GM18861 (cell line): ENCODE results near the gene C4orf17.

Experiments used
- ATAC-seq: cut with Tn5 transposase; IDR thresholded peaks from one replicate; pipeline ENCODE4 v1.9.1; 2021; ENCODE audit not compliant: unreplicated experiment

C4orf17 gene

GRCh38 chr4:99536848-99537247 lies 26.0 kb downstream of the C4orf17 start:
- no peak for ATAC-seq

- ATAC-seq = no peak
Measured at GRCh38 chr4:99537674-99538073, 26.9 kb downstream of the C4orf17 start.

DNA sequence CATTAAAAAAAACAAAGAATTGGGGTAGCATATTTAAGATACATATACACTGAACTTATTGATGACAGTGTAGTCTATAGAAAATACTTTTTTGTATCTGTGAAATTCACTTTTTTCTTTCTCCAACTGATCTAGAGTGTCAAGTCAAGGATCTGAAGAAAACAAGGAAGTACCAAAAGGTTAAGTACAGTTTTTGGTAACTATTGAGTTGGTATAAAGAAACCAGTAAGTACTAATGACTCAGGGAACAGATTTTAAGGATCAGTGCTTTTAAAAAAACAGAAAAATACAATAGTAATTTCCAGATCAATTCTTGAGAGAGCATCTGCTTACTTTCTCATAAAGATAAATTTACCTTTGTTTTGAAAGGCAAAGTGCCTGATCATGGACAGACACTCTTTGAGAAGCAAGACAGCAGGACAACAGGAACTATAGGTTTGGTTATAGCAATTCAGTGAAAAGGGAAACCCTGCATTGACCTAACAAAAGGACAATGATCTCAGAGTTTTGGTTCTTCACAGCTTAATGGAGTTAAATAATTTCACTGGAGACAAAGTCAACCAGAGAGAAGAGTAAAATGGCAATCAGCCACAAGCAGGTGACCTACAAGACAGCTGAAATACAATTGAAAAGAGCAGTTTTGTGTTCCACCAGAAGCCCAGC lies 29.6 kb downstream of the C4orf17 start:
- no peak for ATAC-seq

DNA sequence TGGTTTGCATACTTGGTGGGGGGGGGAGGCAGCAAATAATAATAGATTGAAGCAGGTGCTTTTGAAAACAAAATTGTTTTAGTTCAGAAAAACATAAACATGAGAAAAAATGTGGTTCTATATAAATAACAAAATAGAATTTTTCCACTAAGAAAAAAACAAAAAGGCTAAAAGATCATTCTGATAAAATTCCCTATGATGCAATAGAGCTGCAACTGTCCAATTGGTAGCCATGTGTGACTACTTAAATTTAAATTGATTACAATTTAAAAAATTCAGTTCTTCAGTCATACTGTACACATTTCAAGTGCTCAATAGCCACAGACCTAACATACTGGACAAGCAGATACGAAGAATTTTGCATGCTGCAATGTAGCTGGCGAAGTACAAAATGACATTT lies 42.1 kb downstream of the C4orf17 start:
- ATAC-seq = no peak

DNA sequence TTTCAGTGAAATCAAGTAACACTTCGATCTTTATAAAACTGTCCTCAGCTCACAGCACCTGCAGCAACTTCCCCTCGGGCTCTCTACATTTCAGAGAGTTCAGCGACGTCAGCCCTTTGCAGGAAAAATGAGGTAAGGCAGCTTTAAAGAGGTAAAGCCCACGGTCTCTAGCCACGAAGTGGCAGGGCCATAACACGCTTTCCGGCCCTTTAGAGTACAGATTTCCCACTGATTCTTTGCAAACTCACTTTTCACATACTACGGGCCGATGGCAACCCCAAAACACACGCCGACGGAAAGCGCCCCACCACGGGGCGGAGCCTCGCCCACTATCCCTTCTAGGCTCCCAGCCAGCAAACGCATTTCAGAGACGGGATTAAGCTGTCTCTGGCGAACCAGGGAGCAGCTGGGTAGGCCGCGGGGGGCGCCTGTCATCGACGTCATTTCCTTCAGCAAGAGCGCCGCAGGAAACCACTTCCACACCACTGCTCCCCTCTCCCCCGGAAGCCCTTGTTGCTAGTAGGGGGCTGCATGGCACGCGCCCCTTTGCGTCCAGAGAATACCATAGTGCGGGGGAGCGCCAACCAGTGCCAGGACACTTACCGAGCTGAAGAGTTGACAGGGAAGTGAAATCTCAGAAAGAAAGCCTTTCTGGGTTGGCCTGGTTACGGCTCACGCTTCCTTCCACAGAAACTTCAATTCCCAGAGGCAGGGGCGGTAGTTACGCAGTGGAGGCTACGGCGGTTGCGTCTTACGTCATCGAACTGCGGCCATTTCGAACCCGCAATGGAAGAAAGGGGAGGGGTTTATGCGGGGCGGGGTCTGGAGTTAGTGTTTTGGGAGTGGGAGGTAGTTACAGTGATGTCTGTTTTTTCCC lies 52.7 kb downstream of the C4orf17 start, which contains the start of gene TRMT10A:
TRMT10A (minus strand) TSS at position 730 of the 877 bp plus-strand sequence. CDS start 4,701 bp downstream, outside the sequence.
- peak; percentile 91 for ATAC-seq

- no peak for ATAC-seq
Measured at GRCh38 chr4:99564921-99565320, 54.1 kb downstream of the C4orf17 start.

GRCh38 chr4:99571883-99572282 lies 61.1 kb downstream of the C4orf17 start:
- no peak for ATAC-seq

DNA sequence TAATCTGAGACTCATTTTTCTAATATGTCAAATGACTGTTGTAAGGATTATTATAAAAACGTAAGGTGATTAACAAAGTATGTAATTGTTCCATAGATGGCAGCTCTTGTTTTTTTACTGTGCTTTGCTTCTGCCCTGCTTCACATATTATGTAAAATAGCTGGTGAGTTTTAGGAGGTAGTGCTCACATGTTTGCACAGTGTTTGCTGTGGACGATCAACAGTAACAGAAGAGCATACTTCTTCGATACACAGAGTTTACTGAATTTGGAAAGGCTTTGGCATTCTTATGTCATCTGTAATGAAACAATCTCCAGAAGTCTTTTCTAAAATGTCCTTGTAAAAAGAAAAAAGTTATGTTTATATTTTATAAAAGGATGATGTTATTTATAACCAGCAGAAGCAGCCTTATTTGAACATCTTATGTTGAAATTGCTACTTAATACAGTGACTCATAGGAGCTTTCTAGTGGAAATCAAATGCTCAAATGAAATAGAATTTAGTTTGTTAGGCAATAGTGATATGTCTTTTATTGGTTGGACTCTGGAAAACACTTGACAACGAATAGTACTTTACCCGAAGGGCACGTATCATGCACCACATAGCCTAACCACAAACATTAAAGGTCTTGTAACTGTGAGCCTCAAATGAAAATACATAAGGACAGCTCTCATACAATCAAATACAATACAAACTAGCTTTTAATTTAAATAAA lies 61.9 kb downstream of the C4orf17 start:
- ATAC-seq = no peak

GRCh38 chr4:99573735-99574368 lies 63.0 kb downstream of the C4orf17 start:
- no peak for ATAC-seq

DNA sequence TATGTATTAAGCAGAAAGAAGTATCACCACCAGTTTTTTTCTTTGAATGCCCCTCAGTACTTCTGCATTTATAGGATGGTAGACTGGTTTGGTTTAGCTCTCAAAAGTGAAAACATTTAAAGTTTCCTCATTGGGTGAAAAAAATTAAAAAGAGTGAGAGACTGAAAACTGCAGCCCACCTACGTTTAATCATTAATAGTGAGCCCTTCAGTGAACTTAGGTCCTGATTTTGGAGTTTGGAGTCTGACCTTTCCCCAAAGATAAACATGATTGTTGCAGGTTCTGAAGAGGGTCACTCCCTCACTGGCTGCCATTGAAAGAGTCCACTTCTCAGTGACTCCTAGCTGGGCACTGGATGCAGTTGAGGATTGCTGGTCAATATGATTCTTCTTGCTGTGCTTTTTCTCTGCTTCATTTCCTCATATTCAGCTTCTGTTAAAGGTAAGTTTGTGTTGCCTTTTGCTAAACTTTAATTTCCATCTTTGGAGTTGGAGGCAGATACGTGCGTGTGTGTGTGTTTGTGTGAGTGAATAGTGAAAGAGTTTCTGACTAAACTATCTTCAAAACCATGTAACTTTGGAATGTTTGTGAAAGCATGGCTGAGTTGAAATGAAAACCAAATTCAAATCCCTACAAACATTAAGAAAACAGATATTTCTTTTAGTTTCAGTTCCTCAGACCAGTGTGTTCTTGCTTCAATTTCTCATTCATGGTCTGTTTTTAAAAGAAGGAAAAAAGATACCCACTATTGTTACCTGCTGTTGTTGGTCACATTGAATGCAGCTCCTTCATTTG lies 63.9 kb downstream of the C4orf17 start, which contains the start of gene MTTP:
MTTP (plus strand) TSS at position 295 of the 795 bp plus-strand sequence; CDS start at position 381, 86 bp downstream.
- peak; percentile 84 for ATAC-seq

DNA sequence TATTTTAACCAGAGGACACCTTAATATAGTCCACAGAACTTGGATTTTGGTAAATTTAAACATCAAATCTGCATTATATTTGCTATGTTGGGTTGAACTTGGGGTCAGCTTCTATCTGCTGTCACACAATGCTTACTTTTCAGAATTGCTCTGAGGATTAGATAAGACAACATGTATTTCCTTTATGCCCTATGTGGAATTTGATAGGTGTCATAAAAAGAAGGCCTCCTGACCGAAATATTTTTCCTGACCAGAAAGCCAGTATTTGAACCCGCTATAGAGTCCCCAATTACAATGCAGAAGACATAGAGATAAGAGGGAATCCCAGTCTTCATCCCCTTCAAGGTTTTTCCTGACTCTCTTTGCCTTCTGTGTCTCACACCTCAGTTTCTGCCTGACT lies 67.9 kb downstream of the C4orf17 start:
- no peak for ATAC-seq

DNA sequence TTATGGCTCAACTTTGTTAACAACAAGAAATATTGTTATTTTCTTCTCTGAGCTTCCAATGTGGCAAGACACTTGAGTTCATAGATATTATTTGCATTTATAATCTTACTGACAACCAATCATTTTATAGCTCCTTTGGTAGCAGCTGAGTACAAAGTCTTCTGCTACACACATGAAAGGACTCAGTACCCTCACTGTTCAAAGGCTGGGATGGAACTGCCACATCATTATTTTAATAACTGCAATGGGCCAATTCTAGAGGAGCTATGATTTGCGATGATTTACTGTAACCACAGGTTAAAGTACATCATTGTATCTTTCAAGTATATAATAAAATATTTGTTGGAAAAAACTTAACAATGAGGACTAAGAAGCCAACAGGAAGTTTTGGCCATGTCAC lies 74.7 kb downstream of the C4orf17 start:
- no peak for ATAC-seq

GRCh38 chr4:99586322-99586721 lies 75.5 kb downstream of the C4orf17 start:
- ATAC-seq = no peak

DNA sequence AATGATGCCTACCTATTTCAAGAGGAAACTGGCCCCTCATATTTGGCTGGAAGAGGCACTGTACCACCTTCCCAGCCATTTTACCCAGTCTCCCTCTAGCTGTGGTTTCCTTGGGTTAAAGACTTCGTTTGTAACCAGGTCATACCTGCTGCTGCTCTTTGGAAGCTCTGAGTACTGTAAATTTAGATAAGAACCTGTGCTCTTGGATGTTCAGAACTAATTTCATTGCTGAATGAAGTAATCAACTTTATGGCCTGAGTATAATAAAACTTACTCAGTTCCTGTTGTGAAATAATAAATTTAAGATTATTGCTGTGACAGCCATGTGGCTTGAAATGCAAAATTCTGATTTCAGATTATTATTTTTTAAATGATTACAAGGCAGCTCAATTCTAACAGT lies 76.0 kb downstream of the C4orf17 start:
- ATAC-seq = no peak

- no peak for ATAC-seq
Measured at GRCh38 chr4:99587309-99587708, 76.5 kb downstream of the C4orf17 start.

DNA sequence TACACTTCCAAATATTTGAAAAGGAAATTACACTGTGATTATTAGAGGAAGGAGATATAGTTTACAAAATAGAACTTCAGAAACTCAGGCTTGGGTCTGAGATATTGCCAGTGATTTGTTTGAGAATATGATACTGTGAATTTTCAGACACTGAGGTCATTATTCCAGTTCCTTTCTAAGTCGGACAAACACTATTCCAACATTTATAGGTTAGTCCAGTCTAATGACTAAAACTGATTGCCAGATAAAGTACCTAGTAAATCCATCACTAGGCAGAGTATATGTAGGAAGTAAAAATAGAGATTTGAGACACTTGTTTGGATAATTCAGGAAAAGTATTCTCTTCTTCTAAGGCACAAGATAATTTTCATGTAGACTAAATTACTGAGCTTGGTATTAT lies 77.0 kb downstream of the C4orf17 start:
- no peak for ATAC-seq

DNA sequence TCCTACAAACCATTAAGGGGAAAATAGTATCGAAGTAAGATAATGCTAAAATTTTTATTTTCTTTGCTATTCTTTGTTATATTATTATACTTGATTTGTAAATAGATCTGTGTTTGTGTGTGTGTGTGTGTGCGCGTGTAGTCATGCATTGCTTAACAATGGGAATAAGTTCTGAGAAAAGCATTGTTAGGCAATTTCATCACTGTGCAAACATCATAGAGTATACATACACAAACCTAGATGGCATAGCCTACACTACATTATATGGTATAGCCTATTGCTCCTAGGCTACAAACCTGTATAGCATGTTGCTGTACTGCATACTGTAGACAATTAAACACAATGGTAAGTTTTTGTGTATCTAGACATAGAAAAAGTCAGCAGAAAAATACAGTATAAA lies 80.9 kb downstream of the C4orf17 start:
- ATAC-seq = no peak
